ENCODE results near the gene CYP4Z1.
"Not testable (repeated sequence)": the region's sequence is repeated elsewhere in the genome, so short reads cannot be mapped to it uniquely, and the experiment has no call there.

DNA sequence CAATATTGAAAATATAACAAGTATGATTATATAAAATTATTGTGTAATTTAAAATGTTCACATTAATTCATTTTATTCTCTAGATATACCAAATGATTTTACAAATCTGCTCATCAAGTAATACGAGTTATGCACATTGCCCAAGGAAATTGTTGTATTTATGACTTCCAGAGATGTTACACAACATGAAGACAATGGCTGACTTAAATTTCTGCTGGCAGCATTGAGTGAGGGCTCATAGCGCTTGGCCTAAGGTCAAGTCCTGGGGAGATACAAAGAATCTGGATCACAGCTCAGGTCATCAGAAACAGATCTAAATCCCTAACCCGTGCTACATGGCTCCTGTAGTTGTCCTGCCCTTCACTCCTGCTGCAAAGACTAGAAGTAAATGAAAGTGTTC, 73.3 kb downstream of the CYP4Z1 start:
- TF ChIP-seq NR3C1 (CRISPR knock-in tag; IDR thresholded peaks at IDR 0.05); CBX2 (IDR thresholded peaks at IDR 0.05; ENCODE audit: low read depth, low read length); CBX2 (CRISPR knock-in tag; IDR thresholded peaks at IDR 0.05; ENCODE audit: low read depth); ZNF768 (CRISPR knock-in tag; IDR thresholded peaks at IDR 0.05); SUZ12 (IDR thresholded peaks at IDR 0.05; ENCODE audit: low read depth, low read length); POLR2A (IDR thresholded peaks at IDR 0.05; ENCODE audit: insufficient read depth in 1 of 2, low read depth in 2 of 2, low read length in 2 of 2): not testable (repeated sequence)
- TF ChIP-seq, protein P1, sequence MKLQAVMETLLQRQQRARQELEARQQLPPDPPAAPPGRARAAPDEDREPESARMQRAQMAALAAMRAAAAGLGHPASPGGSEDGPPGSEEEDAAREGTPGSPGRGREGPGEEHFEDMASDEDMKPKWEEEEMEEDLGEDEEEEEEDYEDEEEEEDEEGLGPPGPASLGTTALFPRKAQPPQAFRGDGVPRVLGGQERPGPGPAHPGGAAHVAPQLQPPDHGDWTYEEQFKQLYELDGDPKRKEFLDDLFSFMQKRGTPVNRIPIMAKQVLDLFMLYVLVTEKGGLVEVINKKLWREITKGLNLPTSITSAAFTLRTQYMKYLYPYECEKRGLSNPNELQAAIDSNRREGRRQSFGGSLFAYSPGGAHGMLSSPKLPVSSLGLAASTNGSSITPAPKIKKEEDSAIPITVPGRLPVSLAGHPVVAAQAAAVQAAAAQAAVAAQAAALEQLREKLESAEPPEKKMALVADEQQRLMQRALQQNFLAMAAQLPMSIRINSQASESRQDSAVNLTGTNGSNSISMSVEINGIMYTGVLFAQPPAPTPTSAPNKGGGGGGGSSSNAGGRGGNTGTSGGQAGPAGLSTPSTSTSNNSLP (IDR thresholded peaks at IDR 0.05; ENCODE audit: low read depth, low read length) = not testable (repeated sequence)

All from HepG2 (cell line).